Sigmoid colon (tissue), 4 donors: ENCODE measurements around the gene DSCAM.

ENCODE experiments used
- EP300 ChIP-seq, 4 donors: sonication (generic); formaldehyde crosslinking; IDR thresholded peaks; one replicate each; pipeline ENCODE4 v1.6.1; 2017; ENCODE audit warnings: antibody characterized with exemption in 4 of 4
- TF ChIP-seq, protein P1 (sequence below), 4 experiments: fragments of 450-650 bp in 3 of 4; fragments of 200-600 bp in 1 of 4; IDR thresholded peaks; one replicate each; pipeline ENCODE4 v1.5.1; 2016 to 2019; ENCODE audit warnings: antibody characterized with exemption in 4 of 4, mild to moderate bottlenecking in 3 of 4, moderate library complexity in 2 of 4

GRCh38 chr21:40169971-40170370, 677.0 kb downstream of the DSCAM start:
- TF ChIP-seq, protein P1, sequence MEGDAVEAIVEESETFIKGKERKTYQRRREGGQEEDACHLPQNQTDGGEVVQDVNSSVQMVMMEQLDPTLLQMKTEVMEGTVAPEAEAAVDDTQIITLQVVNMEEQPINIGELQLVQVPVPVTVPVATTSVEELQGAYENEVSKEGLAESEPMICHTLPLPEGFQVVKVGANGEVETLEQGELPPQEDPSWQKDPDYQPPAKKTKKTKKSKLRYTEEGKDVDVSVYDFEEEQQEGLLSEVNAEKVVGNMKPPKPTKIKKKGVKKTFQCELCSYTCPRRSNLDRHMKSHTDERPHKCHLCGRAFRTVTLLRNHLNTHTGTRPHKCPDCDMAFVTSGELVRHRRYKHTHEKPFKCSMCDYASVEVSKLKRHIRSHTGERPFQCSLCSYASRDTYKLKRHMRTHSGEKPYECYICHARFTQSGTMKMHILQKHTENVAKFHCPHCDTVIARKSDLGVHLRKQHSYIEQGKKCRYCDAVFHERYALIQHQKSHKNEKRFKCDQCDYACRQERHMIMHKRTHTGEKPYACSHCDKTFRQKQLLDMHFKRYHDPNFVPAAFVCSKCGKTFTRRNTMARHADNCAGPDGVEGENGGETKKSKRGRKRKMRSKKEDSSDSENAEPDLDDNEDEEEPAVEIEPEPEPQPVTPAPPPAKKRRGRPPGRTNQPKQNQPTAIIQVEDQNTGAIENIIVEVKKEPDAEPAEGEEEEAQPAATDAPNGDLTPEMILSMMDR (IDR thresholded peaks at IDR 0.05): no peak
- no peak for TF ChIP-seq EP300 (IDR thresholded peaks at IDR 0.05)
